Activated naive CD4-positive, alpha-beta T cell treated with Interleukin-2 at 50 U/mL for 16 hours (primary cell): ENCODE data around the gene CCDC63.
"Not testable (repeated sequence)": the region's sequence is repeated elsewhere in the genome, so short reads cannot be mapped to it uniquely, and the experiment has no call there.

Source experiments
- DNase-seq: peaks from one replicate; pipeline ENCODE4 v3.0.0-alpha.2; 2020

CCDC63 gene

DNA sequence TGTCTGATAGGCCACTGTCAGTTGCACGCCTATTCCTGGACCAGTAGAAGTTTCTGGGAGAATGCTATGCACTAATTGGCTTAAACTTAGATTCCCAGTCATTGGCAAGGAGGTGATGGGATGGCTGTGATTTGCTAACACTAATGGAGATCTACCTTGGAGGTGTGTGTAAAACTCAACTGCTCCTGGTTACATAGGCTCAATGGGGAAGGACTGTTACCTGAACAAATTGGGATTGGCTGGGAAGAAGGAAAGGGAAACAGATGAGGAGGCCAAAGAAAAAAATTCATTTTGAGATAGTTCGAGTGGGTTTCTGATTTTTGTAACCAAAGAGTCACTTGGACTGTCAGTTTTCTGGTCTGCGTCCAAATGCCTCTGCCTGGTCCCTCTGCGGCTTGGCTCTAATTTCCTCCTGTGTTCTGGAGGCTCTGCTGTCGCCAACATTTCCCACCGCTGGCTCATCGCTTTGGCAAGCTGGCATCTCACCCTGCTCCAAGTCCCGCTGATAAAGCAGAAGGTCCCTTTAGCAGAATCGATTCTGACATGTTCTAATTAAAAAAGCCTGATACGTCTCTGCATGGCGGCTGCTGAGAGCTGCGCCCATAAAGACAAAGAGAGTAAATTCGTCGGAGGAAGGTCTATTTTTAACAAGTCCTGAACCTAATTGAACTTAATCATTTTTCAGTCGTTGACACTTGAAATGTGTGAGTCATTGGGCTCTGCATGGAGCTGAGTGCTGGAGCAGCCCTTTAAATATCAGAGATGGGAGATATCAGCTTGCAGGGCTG, 2.0 kb upstream of the CCDC63 start:
- DNase-seq, result no peak

- no peak for DNase-seq
These were observed 1.5 kb upstream of the CCDC63 start for GRCh38 chr12:110845339-110845682.

GRCh38 chr12:110848314-110848923, 1.6 kb downstream of the CCDC63 start:
- DNase-seq, result no peak

- no peak for DNase-seq
These were observed 2.4 kb downstream of the CCDC63 start for GRCh38 chr12:110849221-110849620.

DNA sequence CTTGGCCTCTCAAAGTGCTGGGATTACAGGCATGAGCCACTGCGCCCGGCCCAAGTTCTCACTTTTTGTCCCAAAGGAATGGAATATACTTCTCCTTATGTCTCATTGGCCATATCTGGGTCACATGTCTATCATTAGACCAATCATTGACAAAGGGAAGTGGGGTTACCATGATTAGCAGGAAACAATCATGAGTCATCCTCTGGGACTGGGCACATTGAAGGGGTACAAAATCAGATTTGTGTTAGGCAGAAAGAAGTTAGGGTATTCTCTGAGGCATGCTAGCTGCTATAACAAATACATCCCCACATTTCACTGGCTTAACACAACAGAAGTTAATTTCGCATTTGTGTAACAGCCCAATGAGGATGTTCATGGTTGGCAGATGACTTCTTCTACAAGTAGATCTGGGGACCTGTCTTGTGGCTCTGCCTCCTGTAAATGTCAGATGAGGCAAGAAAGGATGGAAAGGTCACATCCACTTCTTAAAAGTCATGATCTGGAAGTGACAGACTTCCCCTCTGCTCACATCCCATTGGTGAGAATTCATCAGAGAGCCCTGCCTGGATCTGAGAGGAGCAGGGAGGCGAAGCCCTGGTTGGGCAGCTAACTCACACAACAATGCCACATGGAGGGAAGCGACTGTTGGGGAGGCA, 3.1 kb downstream of the CCDC63 start:
- no peak for DNase-seq

DNA sequence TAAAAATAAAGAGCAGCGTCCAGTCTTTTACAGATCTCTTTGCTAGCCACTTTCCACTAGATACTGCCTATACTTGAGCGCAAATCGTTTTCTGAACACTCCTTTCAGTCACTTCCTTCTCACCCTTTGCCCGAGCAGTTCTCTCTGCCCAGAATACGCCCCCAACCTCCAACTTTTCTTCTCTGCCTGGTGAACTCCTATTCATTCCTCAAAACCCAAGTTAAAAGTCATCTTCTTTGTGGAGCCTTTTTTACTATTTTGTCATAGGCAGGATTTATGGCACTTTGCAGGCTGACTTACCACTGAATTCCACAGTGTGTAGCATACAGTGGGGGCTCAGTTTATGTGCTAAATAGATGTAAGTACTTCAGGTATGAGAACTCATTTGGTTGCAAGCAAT, 4.0 kb downstream of the CCDC63 start:
- DNase-seq, result no peak

DNA sequence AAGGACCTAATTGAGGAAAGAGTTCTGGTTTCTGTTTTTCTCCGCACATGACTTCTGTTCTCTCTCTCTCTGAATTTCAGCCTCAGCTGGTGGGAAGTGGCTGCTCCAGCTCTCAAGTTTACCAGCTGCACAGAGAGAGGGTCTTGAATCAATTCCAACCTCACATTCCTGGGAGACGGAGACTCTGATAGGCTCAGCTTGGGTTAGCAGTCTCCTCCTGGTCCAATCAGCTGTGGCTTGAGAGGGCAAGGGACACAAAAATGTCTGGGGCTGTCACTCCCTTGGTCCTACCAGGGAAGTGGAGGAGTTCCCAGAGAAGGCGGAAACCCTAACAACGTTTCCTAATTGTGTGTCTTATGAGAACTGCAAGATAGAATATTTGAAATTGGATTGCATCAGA, 7.0 kb downstream of the CCDC63 start:
- no peak for DNase-seq

GRCh38 chr12:110856542-110856941, 9.8 kb downstream of the CCDC63 start:
- DNase-seq, result no peak

DNA sequence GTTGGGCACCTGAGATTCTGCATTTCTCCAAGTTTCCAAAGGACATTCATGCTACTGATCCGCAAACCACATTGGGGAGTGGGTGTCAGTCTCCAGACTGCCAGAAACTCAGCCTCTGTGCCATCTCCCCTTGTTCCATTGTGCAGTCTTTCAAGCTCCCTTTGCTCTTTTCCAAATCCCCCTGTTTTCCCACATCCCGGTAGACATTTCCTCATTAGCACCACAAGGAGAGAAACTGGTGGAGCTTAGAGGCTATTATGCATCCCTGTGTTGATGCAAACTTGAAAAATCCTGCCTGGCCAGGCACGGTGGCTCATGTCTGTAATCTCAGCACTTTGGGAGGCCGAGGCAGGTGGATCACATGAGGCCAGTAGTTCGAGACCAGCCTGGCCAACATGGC, 10.7 kb downstream of the CCDC63 start:
- no peak for DNase-seq

GRCh38 chr12:110857954-110858353, 11.2 kb downstream of the CCDC63 start:
- DNase-seq, result not testable (repeated sequence)

GRCh38 chr12:110858848-110859247, 12.1 kb downstream of the CCDC63 start:
- no peak for DNase-seq

DNA sequence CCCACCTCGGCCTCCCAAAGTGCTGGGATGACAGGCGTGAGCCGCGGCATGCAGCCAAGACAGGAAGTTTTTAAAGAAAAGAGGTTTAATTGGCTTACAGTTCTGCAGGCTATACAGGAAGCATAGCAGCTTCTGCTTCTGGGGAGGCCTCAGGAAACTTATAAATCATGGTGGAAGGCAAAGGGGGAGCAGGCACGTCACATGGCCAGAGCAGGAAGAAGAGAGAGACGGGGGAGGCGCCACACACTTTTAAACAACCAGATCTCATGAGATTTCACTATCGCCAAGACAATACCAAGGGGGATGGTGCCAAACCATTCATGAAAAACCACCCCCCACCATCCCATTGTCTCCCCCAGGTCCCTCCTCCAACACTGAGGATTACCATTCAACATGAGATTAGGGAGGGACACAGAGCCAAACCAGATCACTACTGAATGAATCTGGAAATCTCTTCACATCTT, 14.1 kb downstream of the CCDC63 start:
- no peak for DNase-seq

GRCh38 chr12:110861729-110862128, 14.9 kb downstream of the CCDC63 start:
- DNase-seq, result no peak

GRCh38 chr12:110862329-110862728, 15.5 kb downstream of the CCDC63 start:
- no peak for DNase-seq

- no peak for DNase-seq
These were observed 16.4 kb downstream of the CCDC63 start for GRCh38 chr12:110863161-110863560.

DNA sequence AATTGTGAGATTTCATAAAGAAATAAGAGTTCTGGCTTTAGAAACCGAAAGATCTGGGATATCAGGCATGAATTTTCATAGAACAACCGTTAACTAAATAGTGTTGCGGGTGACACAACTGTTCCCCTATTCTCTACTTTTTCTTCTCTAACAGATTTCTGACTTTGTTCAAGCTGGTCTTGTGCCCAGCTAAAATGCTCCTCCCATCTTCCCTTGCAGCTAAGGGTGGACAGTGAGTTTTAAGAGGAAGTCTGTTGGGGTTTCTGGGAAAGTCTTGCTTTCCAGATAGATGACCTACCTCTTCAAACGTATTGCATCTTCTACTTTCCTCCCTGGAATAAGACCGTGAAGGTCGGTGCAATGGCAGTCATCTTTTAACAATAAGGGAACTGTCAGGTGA, 18.7 kb downstream of the CCDC63 start:
- DNase-seq, result no peak

DNA sequence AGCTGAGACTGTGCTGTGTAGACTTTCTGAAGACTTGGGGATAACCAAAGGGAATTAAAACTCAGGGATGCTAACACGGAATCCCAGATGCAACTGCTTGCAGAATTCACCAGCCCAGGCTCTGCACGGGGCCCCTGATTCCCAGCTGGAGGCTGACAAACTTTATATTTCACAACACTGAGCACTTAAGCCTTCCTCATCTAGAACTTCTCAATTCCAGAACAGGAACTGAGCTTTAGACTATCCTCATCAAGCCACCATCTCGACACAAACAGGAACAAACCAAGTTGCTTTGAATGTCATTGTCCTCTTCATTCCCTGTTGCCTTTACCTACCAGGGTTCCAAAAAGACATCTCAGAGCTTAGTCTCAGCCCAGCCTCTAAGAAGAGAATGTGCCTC, 22.2 kb downstream of the CCDC63 start:
- no peak for DNase-seq

DNA sequence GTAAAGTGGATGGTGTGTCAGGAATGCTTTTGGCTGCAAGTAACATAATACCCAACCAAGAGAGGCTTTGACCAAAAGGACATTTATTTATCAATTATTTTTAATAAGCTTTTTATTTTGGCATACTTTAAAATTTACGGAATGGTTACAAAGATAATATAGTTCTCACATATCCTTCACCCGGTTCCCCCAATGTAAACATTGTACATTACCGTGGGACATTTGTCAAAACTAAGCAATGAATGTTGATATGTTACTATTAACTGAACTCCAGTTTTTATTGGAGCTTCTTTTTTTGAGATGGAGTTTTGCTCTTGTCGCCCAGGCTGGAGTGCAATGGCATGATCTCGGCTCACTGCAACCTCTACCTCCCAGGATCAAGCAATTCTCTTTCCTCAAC, 23.0 kb downstream of the CCDC63 start:
- DNase-seq, result no peak

DNA sequence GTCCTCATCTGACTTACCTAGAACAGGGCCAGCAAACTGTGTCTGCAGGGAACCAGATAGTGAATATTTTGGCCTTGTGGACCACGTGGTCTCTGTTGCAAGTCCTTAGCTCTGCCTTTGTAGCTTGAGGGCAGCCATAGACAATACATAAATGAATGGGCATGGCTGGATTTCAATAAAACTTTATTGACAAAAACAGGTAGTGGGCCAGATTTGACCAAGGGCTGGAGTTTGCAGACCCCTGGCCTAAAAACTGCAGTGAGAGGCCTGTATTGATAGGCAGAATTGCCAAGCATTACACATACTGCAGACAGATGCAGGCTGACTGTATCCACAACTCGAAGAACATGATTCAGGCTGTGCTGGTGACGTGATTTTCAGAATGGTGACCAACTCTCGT, 25.3 kb downstream of the CCDC63 start:
- no peak for DNase-seq

DNA sequence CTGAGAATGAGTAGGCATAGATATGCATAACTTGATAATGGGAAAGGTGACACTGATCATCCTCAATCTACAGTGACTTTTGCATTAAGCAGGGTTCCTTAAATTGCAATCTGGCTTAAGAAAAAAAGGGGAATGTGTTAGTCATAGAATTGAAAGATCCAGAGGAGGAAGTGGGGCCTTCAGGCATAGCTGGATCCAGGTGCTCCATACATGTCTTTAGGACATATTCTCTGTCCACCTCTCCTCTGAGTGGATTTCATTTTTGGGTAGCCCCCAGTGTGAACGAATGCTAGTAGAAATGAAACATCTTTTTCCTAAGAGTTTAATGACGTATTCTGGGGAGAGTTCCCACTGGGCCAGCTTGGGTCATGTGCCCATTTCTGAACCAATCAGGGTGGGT, 27.6 kb downstream of the CCDC63 start:
- no peak for DNase-seq

DNA sequence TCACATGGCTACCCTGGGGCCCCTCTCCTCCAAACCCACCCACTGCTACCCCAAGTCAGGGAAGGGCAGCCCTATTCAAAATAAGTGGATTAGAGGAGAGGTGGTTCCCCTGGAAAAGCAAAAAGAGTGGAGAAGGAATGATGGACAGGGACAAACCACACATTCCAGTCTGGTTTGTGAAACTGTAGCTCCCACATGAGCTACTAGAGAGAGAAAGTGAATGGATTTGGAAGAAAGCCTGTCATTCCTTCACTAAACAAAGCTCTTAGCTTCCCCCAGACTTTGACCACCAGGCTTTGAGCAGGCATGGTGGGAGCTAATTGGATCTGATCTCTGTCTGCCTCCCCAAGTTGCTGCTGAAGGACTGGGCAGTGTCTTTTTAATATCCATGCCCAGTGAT, 28.0 kb downstream of the CCDC63 start:
- no peak for DNase-seq

- no peak for DNase-seq
These were observed 33.9 kb downstream of the CCDC63 start for GRCh38 chr12:110880651-110881050.

DNA sequence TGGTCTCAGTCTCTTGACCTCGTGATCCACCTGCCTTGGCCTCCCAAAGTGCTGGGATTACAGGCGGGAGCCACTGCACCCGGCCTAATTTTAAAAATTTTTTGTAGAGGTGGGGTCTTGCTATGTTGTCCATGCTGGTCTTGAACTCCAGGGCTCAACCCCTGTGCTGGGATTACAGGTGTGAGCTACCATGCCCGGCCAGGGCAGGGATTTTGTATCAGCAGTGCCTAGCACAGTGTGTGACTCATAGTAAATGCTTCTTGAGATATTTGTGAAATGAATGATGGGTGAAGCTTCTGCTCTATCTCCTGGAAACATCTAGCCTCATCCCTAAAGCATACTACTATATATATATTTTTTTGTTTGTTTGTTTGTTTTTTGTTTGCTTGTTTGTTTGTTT, 36.5 kb downstream of the CCDC63 start:
- DNase-seq, result no peak

- DNase-seq, result no peak
These were observed 38.5 kb downstream of the CCDC63 start for GRCh38 chr12:110885152-110885840.
